22Rv1 (cell line): ENCODE measurements around the gene PLXNA4.

Experiments
- H3K27ac ChIP-seq: fragments of 450-650 bp; 2 replicates; pipeline ENCODE4 v1.5.1; 2017
- ZFX ChIP-seq: fragments of 450-650 bp; IDR thresholded peaks from 2 replicates; pipeline ENCODE4 v1.6.1; 2017; ENCODE audit warnings: antibody characterized with exemption, borderline replicate concordance
- TF ChIP-seq, protein P1 (sequence below): fragments of 450-650 bp; IDR thresholded peaks from 2 replicates; pipeline ENCODE4 v1.5.1; 2017; ENCODE audit warnings: mild to moderate bottlenecking

The PLXNA4 gene

DNA sequence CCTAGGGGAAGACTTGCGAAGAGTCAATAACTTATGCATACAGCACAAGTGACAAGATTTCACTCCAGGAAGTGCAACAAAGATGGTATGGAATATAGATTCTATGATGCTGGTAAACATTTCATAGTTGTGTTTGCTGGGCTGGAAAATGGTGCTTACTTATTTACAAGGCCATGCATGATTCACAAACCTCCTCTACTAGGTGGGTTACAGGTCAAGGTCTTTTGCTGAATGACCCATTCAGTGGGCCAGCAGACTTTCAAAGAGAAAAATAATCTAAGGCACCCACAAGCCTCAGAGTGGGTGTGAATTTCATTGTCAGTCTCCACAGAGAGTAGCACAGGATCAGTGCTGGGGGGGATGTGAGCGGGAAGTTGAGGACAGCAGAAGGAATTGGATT, 378.5 kb downstream of the PLXNA4 start:
- TF ChIP-seq, protein P1, sequence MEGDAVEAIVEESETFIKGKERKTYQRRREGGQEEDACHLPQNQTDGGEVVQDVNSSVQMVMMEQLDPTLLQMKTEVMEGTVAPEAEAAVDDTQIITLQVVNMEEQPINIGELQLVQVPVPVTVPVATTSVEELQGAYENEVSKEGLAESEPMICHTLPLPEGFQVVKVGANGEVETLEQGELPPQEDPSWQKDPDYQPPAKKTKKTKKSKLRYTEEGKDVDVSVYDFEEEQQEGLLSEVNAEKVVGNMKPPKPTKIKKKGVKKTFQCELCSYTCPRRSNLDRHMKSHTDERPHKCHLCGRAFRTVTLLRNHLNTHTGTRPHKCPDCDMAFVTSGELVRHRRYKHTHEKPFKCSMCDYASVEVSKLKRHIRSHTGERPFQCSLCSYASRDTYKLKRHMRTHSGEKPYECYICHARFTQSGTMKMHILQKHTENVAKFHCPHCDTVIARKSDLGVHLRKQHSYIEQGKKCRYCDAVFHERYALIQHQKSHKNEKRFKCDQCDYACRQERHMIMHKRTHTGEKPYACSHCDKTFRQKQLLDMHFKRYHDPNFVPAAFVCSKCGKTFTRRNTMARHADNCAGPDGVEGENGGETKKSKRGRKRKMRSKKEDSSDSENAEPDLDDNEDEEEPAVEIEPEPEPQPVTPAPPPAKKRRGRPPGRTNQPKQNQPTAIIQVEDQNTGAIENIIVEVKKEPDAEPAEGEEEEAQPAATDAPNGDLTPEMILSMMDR: no peak
- TF ChIP-seq ZFX: no peak
- no peak overlapping the region for H3K27ac ChIP-seq

DNA sequence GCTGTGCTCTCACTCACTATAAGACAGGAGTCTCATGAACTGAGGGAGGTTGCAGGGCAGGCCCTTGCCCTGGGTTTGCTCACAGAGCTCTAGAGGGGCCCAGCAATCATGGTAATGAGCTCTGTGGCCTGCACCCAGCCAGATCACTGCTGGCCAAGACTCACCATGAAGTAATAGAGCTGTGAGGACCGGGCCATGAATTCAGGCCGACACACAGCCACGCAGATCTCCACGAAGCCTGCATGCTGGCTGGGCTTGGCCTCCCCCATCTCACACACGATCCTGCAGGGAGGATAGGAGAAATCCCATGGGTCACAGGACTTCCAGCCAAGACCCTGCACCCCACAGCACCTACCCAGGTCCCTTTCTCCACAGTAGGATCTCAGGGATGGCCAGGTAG, 382.4 kb downstream of the PLXNA4 start:
- no peak for TF ChIP-seq ZFX
- TF ChIP-seq, protein P1: no peak
- H3K27ac ChIP-seq: no peak overlapping the region

DNA sequence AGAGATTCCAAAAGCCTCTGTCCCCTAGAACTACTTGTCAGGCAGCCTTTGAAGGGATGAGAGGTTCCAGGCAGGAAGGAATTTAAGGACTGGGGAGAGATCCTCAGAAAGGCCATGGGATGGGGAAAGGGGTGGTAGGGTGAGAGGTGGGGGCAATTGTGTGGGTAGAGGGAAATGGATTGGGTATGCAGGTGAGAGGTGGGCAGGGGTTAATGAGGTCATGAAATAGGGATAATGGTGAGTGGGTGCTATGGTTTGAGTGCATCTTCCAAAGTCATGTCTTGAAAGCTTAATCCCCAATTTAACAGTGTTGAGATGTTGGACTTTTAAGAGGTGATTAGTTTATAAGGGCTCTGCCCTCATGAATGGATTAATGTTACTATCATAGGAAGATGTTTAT, 383.5 kb downstream of the PLXNA4 start:
- TF ChIP-seq, protein P1: no peak
- TF ChIP-seq ZFX: no peak

DNA sequence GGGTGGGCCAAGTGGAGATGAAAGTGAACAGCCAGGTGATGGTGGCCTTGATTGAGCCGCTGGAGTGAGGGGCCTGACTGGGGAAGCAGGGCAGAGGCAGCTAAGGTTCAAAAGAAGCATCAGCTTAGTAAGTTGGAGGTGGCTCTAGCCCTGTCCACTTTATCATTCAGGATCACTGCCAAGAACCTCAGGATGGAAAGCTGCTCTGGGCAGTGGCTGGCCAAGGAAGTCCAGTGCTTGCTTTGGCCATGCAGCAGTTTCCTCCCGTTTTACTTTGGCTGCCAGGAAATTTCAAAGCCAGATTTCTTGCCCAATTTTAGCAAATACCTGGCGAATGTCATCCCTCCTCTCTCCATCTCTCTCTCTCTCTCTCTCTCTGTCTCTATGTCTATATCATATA, 384.9 kb downstream of the PLXNA4 start:
- no peak overlapping the region for H3K27ac ChIP-seq
- TF ChIP-seq, protein P1: no peak
- no peak for TF ChIP-seq ZFX

More for the DNA sequence above, 383.5 kb downstream of the PLXNA4 start:
- no peak overlapping the region for H3K27ac ChIP-seq

DNA sequence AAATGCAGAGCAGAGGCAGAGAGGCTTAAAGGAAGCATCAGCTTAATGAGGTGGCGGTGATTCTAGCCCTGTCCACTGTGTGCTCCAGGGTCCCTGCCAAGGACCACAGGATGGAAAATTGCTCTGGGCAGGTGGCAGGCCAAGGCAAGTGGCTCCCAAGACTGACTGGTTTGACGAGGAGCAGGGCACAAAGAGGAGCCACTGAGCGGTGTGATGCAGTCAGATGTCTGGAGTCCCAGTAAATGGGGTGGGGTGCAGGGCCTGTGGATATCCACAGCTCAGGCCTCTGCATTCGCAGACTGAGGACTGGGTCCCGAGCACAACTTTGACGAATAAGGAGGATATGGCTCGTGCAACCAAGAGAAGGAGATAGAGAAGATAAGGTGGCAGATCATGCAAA, 385.6 kb downstream of the PLXNA4 start:
- TF ChIP-seq, protein P1: no peak
- no peak for TF ChIP-seq ZFX
- H3K27ac ChIP-seq: no peak overlapping the region

DNA sequence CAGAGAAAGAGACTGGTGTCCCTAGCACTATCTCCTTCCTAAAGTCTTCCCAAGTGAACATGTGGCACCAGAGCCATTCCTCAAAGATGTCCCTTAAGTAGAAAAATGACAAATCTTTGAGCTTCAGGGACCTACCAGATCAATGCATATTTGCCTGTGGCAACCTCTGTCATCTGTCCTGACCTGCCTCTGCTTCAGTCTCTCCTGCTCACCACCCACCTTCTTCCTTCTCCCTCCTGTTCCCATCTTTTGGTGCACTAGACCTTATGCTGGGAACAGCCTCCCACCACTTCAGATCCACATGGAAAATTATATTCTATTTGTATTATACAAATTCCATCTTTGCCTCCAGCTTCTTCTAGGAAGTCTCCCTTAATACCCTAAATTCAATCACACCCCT, 386.4 kb downstream of the PLXNA4 start:
- no peak overlapping the region for H3K27ac ChIP-seq
- TF ChIP-seq, protein P1: no peak
- TF ChIP-seq ZFX: no peak

DNA sequence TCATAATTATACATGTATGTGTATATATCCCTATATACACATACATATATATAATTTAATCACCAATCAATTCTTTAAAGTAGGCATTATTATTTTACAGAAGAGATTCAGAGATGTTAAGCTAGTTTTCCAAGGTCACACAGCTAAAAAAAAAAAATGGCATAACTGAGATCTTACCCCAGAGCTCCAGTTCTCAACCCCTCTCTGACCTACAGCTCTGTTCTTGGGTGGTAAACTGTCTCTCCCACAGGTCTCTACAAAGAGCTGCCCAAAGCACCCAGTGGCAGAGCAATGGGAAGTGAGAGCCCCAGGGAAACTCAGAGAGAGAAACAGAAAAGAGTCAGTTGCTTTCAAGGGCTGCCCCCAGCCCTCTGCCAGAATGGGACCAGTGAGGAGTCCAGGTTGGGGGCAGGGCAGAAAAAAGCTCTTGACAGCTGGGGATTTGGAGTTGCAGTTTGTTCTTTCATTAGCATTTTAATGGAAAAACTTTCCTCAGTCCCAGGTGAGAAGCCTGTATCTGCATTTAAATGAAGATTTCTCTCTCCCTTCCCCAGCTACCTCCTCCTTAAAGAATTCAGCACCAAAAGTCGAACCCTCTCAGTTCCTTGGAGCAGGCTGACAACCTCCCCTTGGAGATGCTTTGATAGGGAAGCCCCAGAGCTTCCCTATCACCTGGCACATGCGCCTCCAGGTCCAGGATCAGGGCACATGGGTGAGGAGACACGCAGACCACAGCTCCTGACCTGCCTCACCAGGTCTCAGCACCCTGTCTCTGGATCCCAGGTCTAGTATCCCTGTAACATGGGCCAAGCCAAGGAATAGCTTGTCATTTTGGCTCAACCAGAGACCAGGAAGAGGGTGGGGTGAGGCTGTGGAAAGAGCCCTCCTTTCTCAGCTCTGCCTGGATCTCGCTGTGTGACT, 388.1 kb downstream of the PLXNA4 start:
- H3K27ac ChIP-seq: no peak overlapping the region
- TF ChIP-seq, protein P1: no peak
- no peak for TF ChIP-seq ZFX
